Dedifferentiated amniotic fluid mesenchymal stem cell (primary cell): ENCODE data around the gene INHBE.
"Not testable (repeated sequence)": the region's sequence is repeated elsewhere in the genome, so short reads cannot be mapped to it uniquely, and the experiment has no call there.

Experiments used
- DNase-seq: peaks from one replicate; pipeline ENCODE4 v3.0.0-alpha.2; 2016; ENCODE audit errors: extremely low spot score

INHBE gene

GRCh38 chr12:57454566-57455373 is at the start of gene INHBE:
Gene INHBE (plus strand): TSS chr12:57455307. CDS start chr12:57455537, 230 bp downstream.
- peak; percentile 29 for DNase-seq

- no peak for DNase-seq
Observed at GRCh38 chr12:57410534-57410933, 44.6 kb upstream of the INHBE start.

- DNase-seq, result not testable (repeated sequence)
Observed at GRCh38 chr12:57414160-57414559, 40.9 kb upstream of the INHBE start.

- DNase-seq, result no peak
Observed at GRCh38 chr12:57415088-57415487, 40.0 kb upstream of the INHBE start.

GRCh38 chr12:57416039-57416996 is 38.8 kb upstream of the INHBE start:
- DNase-seq, result no peak

GRCh38 chr12:57418255-57418654 is 36.9 kb upstream of the INHBE start:
- no peak for DNase-seq

GRCh38 chr12:57419495-57419894 is 35.6 kb upstream of the INHBE start:
- no peak for DNase-seq

GRCh38 chr12:57420482-57420881 is 34.6 kb upstream of the INHBE start:
- no peak for DNase-seq

- DNase-seq, result not testable (repeated sequence)
Observed at GRCh38 chr12:57426948-57427347, 28.2 kb upstream of the INHBE start.

GRCh38 chr12:57428965-57429364 is 26.1 kb upstream of the INHBE start:
- no peak for DNase-seq

- no peak for DNase-seq
Observed at GRCh38 chr12:57429473-57430111, 25.5 kb upstream of the INHBE start.

- DNase-seq, result no peak
Observed at GRCh38 chr12:57430112-57430930, 24.8 kb upstream of the INHBE start.

- peak; percentile 94 for DNase-seq
Observed at GRCh38 chr12:57430931-57431566, 24.1 kb upstream of the INHBE start, which contains the start of gene R3HDM2. Gene R3HDM2 (minus strand): TSS chr12:57431043. CDS start chr12:57310428, 120,615 bp downstream.

GRCh38 chr12:57431654-57432188 is 23.4 kb upstream of the INHBE start:
- no peak for DNase-seq

- no peak for DNase-seq
Observed at GRCh38 chr12:57433370-57433769, 21.7 kb upstream of the INHBE start.

- DNase-seq, result no peak
Observed at GRCh38 chr12:57434517-57435223, 20.4 kb upstream of the INHBE start, which contains the start of gene INHBC. Gene INHBC (plus strand): TSS chr12:57434784. CDS start chr12:57434887, 103 bp downstream.

- no peak for DNase-seq
Observed at GRCh38 chr12:57435293-57435692, 19.8 kb upstream of the INHBE start.

- DNase-seq, result no peak
Observed at GRCh38 chr12:57438400-57438799, 16.7 kb upstream of the INHBE start.

- no peak for DNase-seq
Observed at GRCh38 chr12:57439762-57440266, 15.3 kb upstream of the INHBE start.
